Midbrain (tissue), 1 donor: ENCODE results near the gene IFT43.

ENCODE experiments used
- DNase-seq: peaks from one replicate; lab custom pipeline; 2025; lab: John Stamatoyannopoulos, UW

The IFT43 gene

GRCh38 chr14:75985618-75986438 is at the start of gene IFT43:
Gene IFT43 (plus strand): TSS chr14:75985763. CDS start chr14:75985787, 24 bp downstream.
- peak; percentile 91 for DNase-seq

- DNase-seq = no peak
Observed at GRCh38 chr14:75939200-75939599, 46.4 kb upstream of the IFT43 start.

- no peak for DNase-seq
Observed at GRCh38 chr14:75941030-75941429, 44.5 kb upstream of the IFT43 start.

GRCh38 chr14:75944607-75945241 is 40.8 kb upstream of the IFT43 start:
- DNase-seq = no peak

GRCh38 chr14:75946785-75947184 is 38.8 kb upstream of the IFT43 start:
- no peak for DNase-seq

GRCh38 chr14:75952489-75952888 is 33.1 kb upstream of the IFT43 start:
- DNase-seq = no peak

- DNase-seq = no peak
Observed at GRCh38 chr14:75959031-75959430, 26.5 kb upstream of the IFT43 start.

- no peak for DNase-seq
Observed at GRCh38 chr14:75960231-75960630, 25.3 kb upstream of the IFT43 start.

- no peak for DNase-seq
Observed at GRCh38 chr14:75961662-75962061, 23.9 kb upstream of the IFT43 start.

GRCh38 chr14:75967866-75968265 is 17.7 kb upstream of the IFT43 start:
- no peak for DNase-seq

GRCh38 chr14:75968456-75968855 is 17.1 kb upstream of the IFT43 start:
- no peak for DNase-seq

- no peak for DNase-seq
Observed at GRCh38 chr14:75969126-75969525, 16.4 kb upstream of the IFT43 start.

- no peak for DNase-seq
Observed at GRCh38 chr14:75969891-75970290, 15.7 kb upstream of the IFT43 start.

- no peak for DNase-seq
Observed at GRCh38 chr14:75970989-75971388, 14.6 kb upstream of the IFT43 start.

GRCh38 chr14:75971509-75971908 is 14.1 kb upstream of the IFT43 start:
- no peak for DNase-seq

- no peak for DNase-seq
Observed at GRCh38 chr14:75972801-75973421, 12.7 kb upstream of the IFT43 start.

GRCh38 chr14:75976826-75977581 is 8.6 kb upstream of the IFT43 start:
- peak; percentile 5 for DNase-seq

GRCh38 chr14:75977582-75977943 is 8.0 kb upstream of the IFT43 start:
- no peak for DNase-seq

GRCh38 chr14:75978249-75978731 is 7.3 kb upstream of the IFT43 start:
- no peak for DNase-seq

GRCh38 chr14:75979071-75979571 is 6.4 kb upstream of the IFT43 start:
- DNase-seq = peak; percentile 47

GRCh38 chr14:75979648-75980565 is 5.7 kb upstream of the IFT43 start:
- DNase-seq = peak; percentile 32
